ENCODE results near the gene KCNG2. TPM values are rescaled to one million over a fixed set of nuclear protein-coding genes. Genes with fewer than 3 reads are reported as not detected.

The KCNG2 gene
- total and polyA plus RNA-seq, 4 donors = 1.3 to 2.2 (median 1.4) TPM

DNA sequence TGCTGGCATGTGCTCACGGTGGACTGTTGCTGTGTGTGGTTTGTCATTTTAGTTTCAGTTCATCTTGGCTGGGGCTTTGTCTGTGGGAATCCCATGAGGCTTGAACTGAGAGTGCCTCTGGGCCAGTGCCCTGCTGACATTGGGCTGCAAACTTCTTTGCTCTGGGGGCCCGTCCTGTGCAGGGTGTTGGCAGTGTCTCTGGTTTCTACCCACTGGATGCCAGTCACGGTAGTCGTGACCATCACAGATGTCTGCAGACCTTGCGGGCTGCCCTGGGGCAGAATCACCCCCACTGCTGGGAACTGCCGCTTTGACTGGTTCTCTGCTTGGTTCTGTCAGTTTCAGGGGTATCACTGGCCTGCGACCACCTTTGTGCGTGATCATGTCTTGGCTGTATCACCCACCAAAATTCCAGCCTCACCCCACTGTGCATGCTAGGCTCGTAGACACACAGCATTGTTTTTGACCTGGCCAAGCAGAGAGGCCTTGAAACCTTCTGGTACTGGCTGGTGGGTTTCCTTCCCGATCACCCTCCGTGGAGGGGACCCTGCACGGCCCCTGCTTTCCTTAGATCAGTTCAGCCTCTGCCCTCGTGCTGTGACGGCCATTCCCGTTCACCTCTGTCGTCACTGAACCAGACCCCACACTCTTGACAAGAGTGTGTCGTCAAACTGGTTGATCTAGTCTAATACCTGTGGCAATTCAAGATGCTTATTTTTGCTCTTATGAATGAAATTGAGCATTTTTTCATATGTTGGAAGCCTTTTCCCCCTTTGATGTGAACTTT lies 57.6 kb downstream of the KCNG2 start:
- H3K27me3 ChIP-seq (ENCODE audit: control insufficient read depth, insufficient read depth, low read length) = no peaks in the 10 kb centered on the region
- DNase-seq (ENCODE audit: low read depth in 4 of 6, low spot score in 6 of 6) = no peak
- no peak overlapping the region for H3K4me3 ChIP-seq (ENCODE audit: low read depth, low read length)
- WGBS (ENCODE audit: insufficient coverage) = 84% methylated on average over 13 of the region's 17 CpGs
- H3K4me1 ChIP-seq (ENCODE audit: control insufficient read depth, insufficient read depth, low read length) = peaks cover 16% of the 10 kb centered on the region
- no peaks in the 10 kb centered on the region for H3K36me3 ChIP-seq (ENCODE audit: control insufficient read depth, insufficient read depth, low read length)
- no peaks in the 10 kb centered on the region for H3K9me3 ChIP-seq (ENCODE audit: control insufficient read depth, insufficient read depth, low read length)
- no peak overlapping the region for H3K27ac ChIP-seq (ENCODE audit: low read depth, low read length)

DNA sequence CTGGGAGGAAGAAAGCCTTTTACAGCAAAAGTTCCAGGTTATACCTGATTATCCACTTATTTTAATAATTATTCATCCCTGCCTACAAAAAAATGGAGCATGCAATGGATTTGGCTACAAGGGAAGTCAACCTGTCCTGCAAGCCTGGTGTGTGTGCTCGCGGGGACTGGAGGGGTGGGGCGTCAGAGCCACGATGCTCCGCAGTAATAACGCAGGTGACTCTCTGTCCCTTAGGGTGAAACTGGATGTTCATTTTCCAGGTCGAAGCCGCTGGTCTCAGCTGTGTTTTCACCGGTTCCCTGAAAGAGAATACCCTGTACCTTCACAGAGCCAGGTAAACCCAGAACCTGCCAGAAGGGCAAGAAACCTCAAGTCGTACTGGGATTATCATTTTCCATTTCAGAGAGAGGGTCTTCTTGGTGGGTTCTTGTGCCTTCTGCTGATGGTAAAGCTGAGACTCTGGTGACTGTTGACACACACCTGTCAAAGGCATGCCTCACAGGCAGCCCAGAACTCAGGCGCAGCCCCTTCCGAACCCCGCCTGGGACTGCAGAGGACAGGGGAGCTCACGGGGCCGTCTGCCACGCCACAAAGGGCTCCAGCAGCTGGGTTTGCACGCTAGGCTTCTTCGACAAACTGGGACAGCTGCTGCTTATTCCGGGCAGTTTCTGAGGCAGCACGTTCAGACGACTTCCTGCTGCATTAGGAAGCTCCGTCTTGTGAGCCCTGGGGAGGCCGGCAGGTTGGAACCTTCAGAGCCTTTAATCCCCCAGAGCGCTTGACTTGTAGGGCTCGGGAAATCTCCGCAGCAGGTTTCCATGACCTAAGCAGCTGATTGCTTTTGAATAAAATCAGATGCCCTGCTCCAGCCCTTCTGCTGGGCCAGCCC lies 58.6 kb downstream of the KCNG2 start:
- Histone ChIP-seq H3K36me3 (ENCODE audit: control insufficient read depth, insufficient read depth, low read length) (no peaks in the 10 kb centered on the region), H3K4me1 (ENCODE audit: control insufficient read depth, insufficient read depth, low read length) (peaks cover 16% of the 10 kb centered on the region), H3K27ac (ENCODE audit: low read depth, low read length) (no peak overlapping the region), H3K9me3 (ENCODE audit: control insufficient read depth, insufficient read depth, low read length) (no peaks in the 10 kb centered on the region), H3K27me3 (ENCODE audit: control insufficient read depth, insufficient read depth, low read length) (no peaks in the 10 kb centered on the region), H3K4me3 (ENCODE audit: low read depth, low read length) (no peak overlapping the region)
- 44% methylated on average over 26 of the region's 26 CpGs for WGBS (ENCODE audit: insufficient coverage)
- DNase-seq (ENCODE audit: low read depth in 4 of 6, low spot score in 6 of 6) = peak in 2 of 6 donors; percentile 31 to 58

DNA sequence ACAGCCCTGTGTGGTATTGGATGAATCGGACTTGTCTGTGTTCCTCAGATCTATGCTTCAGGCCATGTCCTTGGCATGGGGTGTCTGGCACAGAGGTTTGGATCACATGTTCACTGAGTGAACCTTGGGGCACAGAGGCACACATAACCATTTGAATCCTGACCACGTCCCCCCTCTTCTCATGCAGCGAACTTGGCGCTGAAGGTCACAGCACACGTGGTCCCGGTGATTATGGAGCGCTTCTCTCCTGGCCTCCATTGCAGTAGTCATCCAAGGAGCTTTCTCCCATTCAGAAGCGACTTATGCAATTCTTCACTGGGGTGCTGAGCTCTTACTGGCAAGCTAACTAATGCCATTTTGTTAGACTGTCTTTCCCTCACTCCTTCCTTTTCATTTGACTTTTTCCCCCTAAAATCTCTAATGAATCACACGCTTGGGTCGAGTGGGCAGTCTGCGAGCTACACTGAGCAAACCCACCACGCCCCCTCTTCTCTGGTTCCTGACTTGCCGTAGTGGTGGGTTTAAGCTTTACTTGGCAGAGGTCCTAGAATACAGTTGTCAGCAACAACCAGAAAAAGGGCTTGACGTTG lies 59.4 kb downstream of the KCNG2 start:
- Histone ChIP-seq H3K9me3 (ENCODE audit: control insufficient read depth, insufficient read depth, low read length) (no peaks in the 10 kb centered on the region), H3K27me3 (ENCODE audit: control insufficient read depth, insufficient read depth, low read length) (no peaks in the 10 kb centered on the region), H3K4me3 (ENCODE audit: low read depth, low read length) (no peak overlapping the region), H3K4me1 (ENCODE audit: control insufficient read depth, insufficient read depth, low read length) (peaks cover 16% of the 10 kb centered on the region), H3K27ac (ENCODE audit: low read depth, low read length) (peak overlapping the region; percentile 4), H3K36me3 (ENCODE audit: control insufficient read depth, insufficient read depth, low read length) (no peaks in the 10 kb centered on the region)
- DNase-seq (ENCODE audit: low read depth in 4 of 6, low spot score in 6 of 6) = peak in 4 of 6 donors; percentile 54 to 78 (median 69)
- 29% methylated on average over 8 of the region's 14 CpGs for WGBS (ENCODE audit: insufficient coverage)

DNA sequence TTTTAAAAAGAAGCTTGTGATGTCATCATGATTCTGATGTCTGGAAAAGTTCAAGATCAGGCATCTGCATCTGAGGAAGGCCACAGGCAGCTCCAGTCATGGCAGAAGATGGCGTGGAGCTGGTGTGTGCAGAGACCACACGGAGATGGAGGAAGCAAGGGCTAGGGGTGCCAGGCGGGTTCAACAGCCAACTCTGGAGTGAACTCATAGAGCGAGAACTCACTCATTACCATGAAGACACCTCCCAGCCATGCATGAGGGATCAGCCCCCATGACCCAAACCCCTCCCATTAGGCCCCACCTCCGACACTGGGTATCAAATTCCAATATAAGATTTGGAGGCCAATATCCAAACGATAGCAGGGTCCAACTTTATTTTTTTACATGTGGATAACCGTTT lies 61.6 kb downstream of the KCNG2 start:
- peaks cover 16% of the 10 kb centered on the region for H3K4me1 ChIP-seq (ENCODE audit: control insufficient read depth, insufficient read depth, low read length)
- no peak overlapping the region for H3K4me3 ChIP-seq (ENCODE audit: low read depth, low read length)
- H3K36me3 ChIP-seq (ENCODE audit: control insufficient read depth, insufficient read depth, low read length) = no peaks in the 10 kb centered on the region
- DNase-seq (ENCODE audit: low read depth in 4 of 6, low spot score in 6 of 6) = no peak
- H3K27ac ChIP-seq (ENCODE audit: low read depth, low read length) = no peak overlapping the region
- 92% methylated on average over 6 of the region's 7 CpGs for WGBS (ENCODE audit: insufficient coverage)
- H3K9me3 ChIP-seq (ENCODE audit: control insufficient read depth, insufficient read depth, low read length) = no peaks in the 10 kb centered on the region
- peaks cover 4% of the 10 kb centered on the region for H3K27me3 ChIP-seq (ENCODE audit: control insufficient read depth, insufficient read depth, low read length)

GRCh38 chr18:79861687-79862086 lies 63.9 kb downstream of the KCNG2 start:
- no peak overlapping the region for H3K4me3 ChIP-seq (ENCODE audit: low read depth, low read length)
- H3K36me3 ChIP-seq (ENCODE audit: control insufficient read depth, insufficient read depth, low read length) = no peaks in the 10 kb centered on the region
- H3K27ac ChIP-seq (ENCODE audit: low read depth, low read length) = no peak overlapping the region
- H3K4me1 ChIP-seq (ENCODE audit: control insufficient read depth, insufficient read depth, low read length) = peaks cover 12% of the 10 kb centered on the region
- 100% methylated on average over 1 of the region's 2 CpGs for WGBS (ENCODE audit: insufficient coverage)
- peaks cover 4% of the 10 kb centered on the region for H3K27me3 ChIP-seq (ENCODE audit: control insufficient read depth, insufficient read depth, low read length)
- DNase-seq (ENCODE audit: low read depth in 4 of 6, low spot score in 6 of 6) = no peak
- H3K9me3 ChIP-seq (ENCODE audit: control insufficient read depth, insufficient read depth, low read length) = no peaks in the 10 kb centered on the region

DNA sequence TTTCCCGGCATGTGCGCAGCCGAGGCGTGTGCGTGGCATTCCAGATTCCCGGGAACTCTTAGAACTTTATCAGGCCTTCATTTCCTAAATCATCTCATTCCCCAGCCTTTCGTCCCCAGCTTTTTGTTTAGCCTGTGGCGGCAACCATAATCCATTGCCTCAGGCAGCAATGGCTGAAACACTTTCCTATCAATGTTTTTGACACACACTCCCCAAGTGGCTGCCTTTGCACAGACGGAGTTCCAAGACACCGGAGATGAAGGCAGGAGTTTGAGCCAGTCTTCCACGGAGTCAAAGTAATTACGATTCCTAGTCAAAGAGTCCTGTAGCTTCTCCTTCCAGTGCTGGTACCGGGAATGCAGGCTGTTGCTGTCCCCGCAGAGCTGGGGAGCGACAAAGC lies 64.8 kb downstream of the KCNG2 start:
- Histone ChIP-seq H3K27me3 (ENCODE audit: control insufficient read depth, insufficient read depth, low read length) (peaks cover 4% of the 10 kb centered on the region), H3K4me1 (ENCODE audit: control insufficient read depth, insufficient read depth, low read length) (peaks cover 3% of the 10 kb centered on the region), H3K4me3 (ENCODE audit: low read depth, low read length) (no peak overlapping the region), H3K36me3 (ENCODE audit: control insufficient read depth, insufficient read depth, low read length) (peaks cover under 1% of the 10 kb centered on the region), H3K27ac (ENCODE audit: low read depth, low read length) (no peak overlapping the region), H3K9me3 (ENCODE audit: control insufficient read depth, insufficient read depth, low read length) (no peaks in the 10 kb centered on the region)
- WGBS (ENCODE audit: insufficient coverage) = 95% methylated on average over 15 of the region's 15 CpGs
- no peak for DNase-seq (ENCODE audit: low read depth in 4 of 6, low spot score in 6 of 6)

- Histone ChIP-seq H3K27ac (ENCODE audit: low read depth, low read length) (no peak overlapping the region), H3K4me1 (ENCODE audit: control insufficient read depth, insufficient read depth, low read length) (no peaks in the 10 kb centered on the region), H3K4me3 (ENCODE audit: low read depth, low read length) (no peak overlapping the region), H3K27me3 (ENCODE audit: control insufficient read depth, insufficient read depth, low read length) (peaks cover 4% of the 10 kb centered on the region), H3K9me3 (ENCODE audit: control insufficient read depth, insufficient read depth, low read length) (peaks cover 2% of the 10 kb centered on the region), H3K36me3 (ENCODE audit: control insufficient read depth, insufficient read depth, low read length) (peaks cover 7% of the 10 kb centered on the region)
- WGBS (ENCODE audit: insufficient coverage) = 55% methylated on average over 102 of the region's 102 CpGs
- no peak for DNase-seq (ENCODE audit: low read depth in 4 of 6, low spot score in 6 of 6)
Observed at GRCh38 chr18:79863161-79864005, 65.6 kb downstream of the KCNG2 start.

GRCh38 chr18:79864006-79864725 lies 66.4 kb downstream of the KCNG2 start:
- H3K27ac ChIP-seq (ENCODE audit: low read depth, low read length) = no peak overlapping the region
- peaks cover 2% of the 10 kb centered on the region for H3K9me3 ChIP-seq (ENCODE audit: control insufficient read depth, insufficient read depth, low read length)
- DNase-seq (ENCODE audit: low read depth in 4 of 6, low spot score in 6 of 6) = no peak
- peaks cover 7% of the 10 kb centered on the region for H3K36me3 ChIP-seq (ENCODE audit: control insufficient read depth, insufficient read depth, low read length)
- H3K4me3 ChIP-seq (ENCODE audit: low read depth, low read length) = no peak overlapping the region
- H3K4me1 ChIP-seq (ENCODE audit: control insufficient read depth, insufficient read depth, low read length) = no peaks in the 10 kb centered on the region
- WGBS (ENCODE audit: insufficient coverage) = 64% methylated on average over 67 of the region's 74 CpGs
- H3K27me3 ChIP-seq (ENCODE audit: control insufficient read depth, insufficient read depth, low read length) = peaks cover 4% of the 10 kb centered on the region

Data from spinal cord (tissue), 10 donors.